Inferior parietal cortex (tissue), 1 donor: Measurements from ENCODE around the gene TNKS2.
A peak's percentile ranks its signal among the peaks of the same experiment; 100 is the strongest.

ENCODE experiments used
- DNase-seq: peaks from one replicate; pipeline ENCODE4 v3.0.0-alpha.2; 2016; ENCODE audit errors: extremely low spot score

The TNKS2 gene

DNA sequence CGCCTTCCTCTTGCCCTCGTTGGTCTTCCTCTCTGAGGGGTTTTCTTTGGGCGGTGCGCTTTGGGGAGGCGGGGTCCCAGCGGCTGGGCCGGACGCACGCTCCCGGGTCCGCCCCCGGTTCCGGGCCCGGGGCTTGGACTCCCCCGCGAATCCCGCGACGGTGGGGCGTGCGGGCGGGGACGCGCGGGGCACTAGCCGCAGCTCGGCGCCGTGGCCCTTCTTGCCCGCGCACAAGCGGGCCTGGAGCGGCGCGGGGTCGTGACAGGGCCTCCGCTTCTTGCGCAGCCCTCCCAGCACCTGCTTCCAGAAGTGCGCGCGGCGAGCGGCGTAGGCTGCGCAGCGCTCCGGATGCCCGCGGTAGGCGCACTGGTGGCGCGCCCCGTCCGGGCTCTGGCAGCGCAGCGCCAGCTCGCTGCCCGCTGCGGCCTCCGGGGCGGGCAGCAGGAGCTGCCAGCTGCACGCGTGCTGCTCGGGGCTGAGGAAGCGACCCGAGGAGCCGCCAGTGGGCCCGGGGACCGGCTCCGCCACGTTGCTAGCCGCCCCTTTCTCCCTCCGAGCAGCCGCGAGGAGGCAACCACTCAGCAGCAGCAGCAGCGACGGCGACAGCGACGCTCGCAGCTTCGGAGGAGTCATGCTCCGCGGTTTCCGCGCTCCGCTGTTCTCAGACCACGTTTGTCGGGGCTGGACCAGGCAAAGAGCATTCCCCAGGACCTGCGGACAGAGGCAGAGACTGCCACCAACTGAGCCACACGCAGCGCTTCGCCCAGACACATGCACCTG is 110.3 kb downstream of the TNKS2 start:
- DNase-seq, result peak; percentile 77

- DNase-seq, result no peak
These were observed 111.0 kb downstream of the TNKS2 start, which contains the start of gene FGFBP3 for GRCh38 chr10:91909117-91909677. FGFBP3 (minus strand) TSS chr10:91909486; CDS start chr10:91908969, 517 bp downstream.

GRCh38 chr10:91910467-91910866 is 112.2 kb downstream of the TNKS2 start:
- no peak for DNase-seq
